HFFc6 (cell line): Measurements from ENCODE around the gene CDH2. TPM values are rescaled to one million over a fixed set of nuclear protein-coding genes. Genes with fewer than 3 reads are reported as not detected.

ENCODE experiments used
- DNase-seq: peaks from one replicate; pipeline ENCODE4 v3.0.0-alpha.2; 2018
- H3K27ac Mint-ChIP-seq: 2 replicates; pipeline ENCODE4 v1.8.0; 2020; ENCODE audit warnings: mild to moderate bottlenecking, mixed read lengths
- H3K27me3 Mint-ChIP-seq: 2 replicates; pipeline ENCODE4 v1.8.0; 2021; ENCODE audit warnings: mild to moderate bottlenecking, moderate library complexity, mixed read lengths; ENCODE audit not compliant: insufficient read depth
- H3K36me3 Mint-ChIP-seq: 2 replicates; pipeline ENCODE4 v1.8.0; 2021; ENCODE audit warnings: low read depth, mixed read lengths
- H3K4me1 Mint-ChIP-seq: 2 replicates; pipeline ENCODE4 v1.8.0; 2020; ENCODE audit warnings: low read depth, mixed read lengths
- H3K4me3 Mint-ChIP-seq: 2 replicates; pipeline ENCODE4 v1.8.0; 2020; ENCODE audit warnings: mild to moderate bottlenecking, moderate library complexity, mixed read lengths
- H3K9me3 Mint-ChIP-seq: 2 replicates; pipeline ENCODE4 v1.8.0; 2020; ENCODE audit warnings: mild to moderate bottlenecking, mixed read lengths
- CTCF ChIP-seq: fragments of 200-600 bp; sonication (generic); IDR thresholded peaks from 2 replicates; pipeline ENCODE4 v1.5.0; 2021; ENCODE audit warnings: antibody characterized with exemption, mild to moderate bottlenecking
- total RNA-seq, 6 experiments: library from RNA; stranded (reverse); fragmentation: NEBNext Ultra II Directional; extraction: Animal tissue kit (Norgen Biotek cat#: 25700); gene quantifications; 2 replicates in 1 of 6; 3 replicates in 5 of 6; pipeline ENCODE4 v1.2.3, GENCODE V29; 2021

Gene CDH2
- total RNA-seq, 6 experiments from 2014 or later: 194 to 317 (median 206) TPM

- Mint-ChIP-seq H3K36me3 (peaks cover 61% of the 10 kb centered on the region), H3K27me3 (0 out of 2 replicates have a peak, but pooled peaks cover 1% of the 10 kb centered on the region), H3K27ac (peak overlapping the region; percentile 27), H3K9me3 (no peaks in the 10 kb centered on the region), H3K4me3 (no peak overlapping the region), H3K4me1 (peaks cover 73% of the 10 kb centered on the region)
- TF ChIP-seq CTCF: no peak
- DNase-seq: no peak
Observed at GRCh38 chr18:28138816-28139215, 38.1 kb downstream of the CDH2 start.

- H3K4me3 Mint-ChIP-seq: no peak overlapping the region
- peaks cover 38% of the 10 kb centered on the region for H3K36me3 Mint-ChIP-seq
- H3K27me3 Mint-ChIP-seq: 0 out of 2 replicates have a peak, but pooled peaks cover 3% of the 10 kb centered on the region
- peaks cover 72% of the 10 kb centered on the region for H3K4me1 Mint-ChIP-seq
- TF ChIP-seq CTCF: no peak
- H3K9me3 Mint-ChIP-seq: no peaks in the 10 kb centered on the region
- DNase-seq: no peak
- peak overlapping the region; percentile 5; the same call in 1 of the 2 replicates for H3K27ac Mint-ChIP-seq
Observed at GRCh38 chr18:28136071-28136470, 40.9 kb downstream of the CDH2 start.

- Mint-ChIP-seq H3K36me3 (peaks cover 29% of the 10 kb centered on the region), H3K4me1 (peaks cover 76% of the 10 kb centered on the region), H3K27me3 (0 out of 2 replicates have a peak, but pooled peaks cover 3% of the 10 kb centered on the region), H3K4me3 (no peak overlapping the region), H3K27ac (no peak overlapping the region), H3K9me3 (no peaks in the 10 kb centered on the region)
- no peak for TF ChIP-seq CTCF
- no peak for DNase-seq
Observed at GRCh38 chr18:28134774-28135173, 42.2 kb downstream of the CDH2 start.

GRCh38 chr18:28132084-28132483, 44.8 kb downstream of the CDH2 start:
- Mint-ChIP-seq H3K9me3 (no peaks in the 10 kb centered on the region), H3K27ac (peak overlapping the region; percentile 2; the same call in 1 of the 2 replicates), H3K4me1 (peaks cover 76% of the 10 kb centered on the region), H3K4me3 (no peak overlapping the region), H3K27me3 (0 out of 2 replicates have a peak, but pooled peaks cover 3% of the 10 kb centered on the region), H3K36me3 (peaks cover 12% of the 10 kb centered on the region)
- DNase-seq: no peak
- TF ChIP-seq CTCF: no peak

- Mint-ChIP-seq H3K9me3 (no peaks in the 10 kb centered on the region), H3K36me3 (peaks cover 6% of the 10 kb centered on the region; the same call in 1 of the 2 replicates), H3K27ac (peak overlapping the region; percentile 76; the same call in 1 of the 2 replicates), H3K4me3 (no peak overlapping the region), H3K27me3 (no peaks in the 10 kb centered on the region), H3K4me1 (peaks cover 79% of the 10 kb centered on the region)
- TF ChIP-seq CTCF: no peak
- no peak for DNase-seq
Observed at GRCh38 chr18:28128659-28128980, 48.3 kb downstream of the CDH2 start.
